HepG2 (cell line): ENCODE measurements around the gene GGCT. TPM values are rescaled to one million over a fixed set of nuclear protein-coding genes. Genes with fewer than 3 reads are reported as not detected.
A peak's percentile ranks its signal among the peaks of the same experiment; 100 is the strongest.

ENCODE experiments used
- ETV6 ChIP-seq: sonication (generic); formaldehyde crosslinking; conservative IDR thresholded peaks from 2 replicates; pipeline ENCODE4 v1.4.0; 2020; ENCODE audit warnings: missing genetic modification reagents
- FOXK2 ChIP-seq: fragments of 450-650 bp; IDR thresholded peaks from 2 replicates; pipeline ENCODE4 v1.6.1; 2016
- HNF4G ChIP-seq, 2 experiments: sonication (generic) in 1 of 2; formaldehyde crosslinking in 1 of 2; IDR thresholded peaks; 2 replicates each; pipeline versions ENCODE4 v1.4.0 to v1.6.1; 2011 to 2020; ENCODE audit warnings: borderline replicate concordance in 2 of 2, low read depth in 2 of 2, mild to moderate bottlenecking in 2 of 2, low read length in 1 of 2, missing genetic modification reagents in 1 of 2, moderate library complexity in 1 of 2
- HOXD1 ChIP-seq: sonication (generic); formaldehyde crosslinking; IDR thresholded peaks from 2 replicates; pipeline ENCODE4 v1.5.0; 2020; ENCODE audit warnings: missing genetic modification reagents
- JUNB ChIP-seq: sonication (generic); formaldehyde crosslinking; IDR thresholded peaks from 2 replicates; pipeline ENCODE4 v1.8.0; 2022; ENCODE audit warnings: missing genetic modification reagents, mild to moderate bottlenecking, borderline replicate concordance
- KLF16 ChIP-seq, 2 experiments: sonication (generic) in 1 of 2; formaldehyde crosslinking in 1 of 2; IDR thresholded peaks; 2 replicates each; pipeline versions ENCODE4 v1.6.1 to v1.8.0; 2016 to 2023; ENCODE audit warnings: missing genetic modification reagents in 2 of 2, missing compliant biosample characterization in 1 of 2
- MAFK ChIP-seq, 2 experiments: IDR thresholded peaks in 1 of 2; conservative IDR thresholded peaks in 1 of 2; 2 replicates each; pipeline ENCODE4 v1.6.1; 2011; ENCODE audit warnings: improper control_type of control experiment in 2 of 2, low read length in 2 of 2
- MIER2 ChIP-seq: IDR thresholded peaks from 2 replicates; pipeline ENCODE4 v1.6.1; 2016; ENCODE audit warnings: missing biosample characterization, missing genetic modification reagents
- NR2C2 ChIP-seq: sonication (generic); formaldehyde crosslinking; IDR thresholded peaks from 2 replicates; pipeline ENCODE4 v1.4.0; 2020; ENCODE audit warnings: missing genetic modification reagents, mild to moderate bottlenecking, moderate library complexity, borderline replicate concordance
- PCBP1 ChIP-seq: fragments of 200-400 bp; formaldehyde crosslinking; IDR thresholded peaks from 2 replicates; pipeline ENCODE4 v1.6.1; 2017; ENCODE audit warnings: mild to moderate bottlenecking, low read depth, low read length, borderline replicate concordance
- RBM22 ChIP-seq: fragments of 200-400 bp; formaldehyde crosslinking; optimal IDR thresholded peaks from 2 replicates; pipeline ENCODE3; 2017; ENCODE audit warnings: mild to moderate bottlenecking, low read length, moderate library complexity
- REXO4 ChIP-seq: sonication (generic); formaldehyde crosslinking; IDR thresholded peaks from 2 replicates; pipeline ENCODE4 v1.8.0; 2022; ENCODE audit warnings: missing genetic modification reagents, mild to moderate bottlenecking, borderline replicate concordance
- SP1 ChIP-seq, 2 experiments: fragments of 450-650 bp in 1 of 2; sonication (generic) in 1 of 2; formaldehyde crosslinking in 1 of 2; IDR thresholded peaks; 2 replicates each; pipeline versions ENCODE4 v1.4.0 to v1.6.1; 2016 to 2020; ENCODE audit warnings: missing genetic modification reagents in 1 of 2
- SP4 ChIP-seq: sonication (generic); formaldehyde crosslinking; IDR thresholded peaks from 2 replicates; pipeline ENCODE4 v1.8.1; 2023; ENCODE audit warnings: mild to moderate bottlenecking, missing genetic modification reagents
- SP5 ChIP-seq: IDR thresholded peaks from 2 replicates; pipeline ENCODE4 v1.6.1; 2016; ENCODE audit warnings: low read depth, borderline replicate concordance
- U2AF2 ChIP-seq: fragments of 200-400 bp; formaldehyde crosslinking; IDR thresholded peaks from 2 replicates; pipeline ENCODE4 v1.6.1; 2017; ENCODE audit warnings: low read depth, mild to moderate bottlenecking, low read length
- WIZ ChIP-seq: sonication (generic); formaldehyde crosslinking; IDR thresholded peaks from 2 replicates; pipeline ENCODE4 v1.5.1; 2020; ENCODE audit warnings: mild to moderate bottlenecking, missing genetic modification reagents
- ZNF790 ChIP-seq: sonication (generic); formaldehyde crosslinking; IDR thresholded peaks from 2 replicates; pipeline ENCODE4 v1.8.0; 2022; ENCODE audit warnings: missing genetic modification reagents, mild to moderate bottlenecking, borderline replicate concordance
- polyA plus RNA-seq, 8 experiments: library from polyadenylated mRNA; depleted of rRNA in 3 of 8; stranded (reverse) in 7 of 8; unstranded in 1 of 8; fragments of >200 nt; fragmentation: Illumina TruSeq in 4 of 8; extraction: Trizol in 4 of 8; gene quantifications; 2 replicates each; pipeline versions ENCODE4 v1.2.1 to v1.2.3, GENCODE V29; 2011 to 2016; ENCODE audit warnings: low read depth in 4 of 8, missing spikeins in 1 of 8, mixed read lengths in 1 of 8; ENCODE audit not compliant: insufficient read depth in 1 of 8
- total RNA-seq, 5 experiments: library from RNA; depleted of rRNA; stranded (reverse); fragments of >200 nt; fragmentation: Illumina TruSeq; extraction: Trizol; gene quantifications; 2 replicates each; pipeline ENCODE4 v1.2.3, GENCODE V29; 2016; ENCODE audit warnings: low read depth in 1 of 5
- TF ChIP-seq, protein P1 (sequence below): sonication (generic); formaldehyde crosslinking; conservative IDR thresholded peaks from 2 replicates; pipeline ENCODE4 v1.8.0; 2022; ENCODE audit warnings: mild to moderate bottlenecking, moderate library complexity, missing genetic modification reagents
- TF ChIP-seq, protein P2 (sequence below): sonication (generic); formaldehyde crosslinking; conservative IDR thresholded peaks from 2 replicates; pipeline ENCODE4 v1.4.0; 2020; ENCODE audit warnings: missing genetic modification reagents
- TF ChIP-seq, protein P3 (sequence below): sonication (generic); formaldehyde crosslinking; IDR thresholded peaks from 2 replicates; pipeline ENCODE4 v1.8.0; 2022; ENCODE audit warnings: mild to moderate bottlenecking, missing genetic modification reagents
- TF ChIP-seq, protein P4 (sequence below): sonication (generic); formaldehyde crosslinking; IDR thresholded peaks from 2 replicates; pipeline ENCODE4 v1.4.0; 2020; ENCODE audit warnings: mild to moderate bottlenecking, missing genetic modification reagents

GGCT gene
- total and polyA plus RNA-seq, 2 of the 13 experiments (the other 11 are each of a cell fraction or from before 2014, with no cell fraction given), result 19.5 to 78.3 TPM

DNA sequence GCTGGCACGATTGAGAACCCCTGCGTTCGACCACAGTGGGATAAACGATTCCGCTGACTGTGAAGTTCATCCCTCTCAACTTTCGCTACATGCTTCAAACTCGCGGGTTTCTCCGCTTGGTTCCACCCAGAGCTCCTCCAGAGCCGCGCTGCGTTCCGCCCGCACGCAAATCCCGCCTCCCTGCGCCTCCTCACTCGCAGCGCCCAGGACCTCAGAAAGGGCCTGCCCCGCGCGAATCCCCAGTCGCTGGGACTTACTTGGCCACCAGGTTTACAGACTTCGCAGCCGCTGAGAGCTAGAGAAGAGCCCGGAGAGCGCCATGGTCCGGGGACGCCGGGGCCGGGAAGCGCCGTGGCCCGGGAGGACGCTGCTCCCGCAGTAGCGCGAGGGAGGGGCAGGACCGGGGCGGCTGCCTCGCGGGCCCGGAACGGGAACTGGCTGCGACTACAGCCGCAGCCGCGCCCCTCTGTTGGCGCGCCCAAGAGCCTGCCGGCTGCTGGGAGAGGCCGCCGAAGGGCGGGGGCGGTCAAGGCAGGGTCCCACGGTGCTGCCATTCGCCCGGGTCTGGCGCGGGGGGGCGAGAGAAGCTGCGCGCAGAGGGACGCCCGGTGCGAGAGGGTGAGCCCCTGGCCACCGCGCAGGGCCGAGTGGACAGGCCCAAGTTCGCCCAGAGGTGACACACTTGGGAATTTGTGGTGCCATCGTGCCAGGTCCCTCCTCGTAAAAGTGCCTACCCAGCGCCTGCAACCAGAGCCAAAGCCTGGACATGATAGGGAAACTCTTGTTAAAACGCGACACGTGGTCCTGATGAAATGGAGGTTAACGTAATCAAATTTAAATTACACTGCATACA is 26.1 kb downstream of the GGCT start, which contains the start of gene NOD1 (continued):
- TF ChIP-seq ETV6 (CRISPR knock-in tag), result no peak
- no peak for TF ChIP-seq ZNF790 (CRISPR knock-in tag)
- 0 out of 2 replicates have a peak, but pooled peaks have one; percentile 49 for TF ChIP-seq WIZ
- TF ChIP-seq, protein P1, sequence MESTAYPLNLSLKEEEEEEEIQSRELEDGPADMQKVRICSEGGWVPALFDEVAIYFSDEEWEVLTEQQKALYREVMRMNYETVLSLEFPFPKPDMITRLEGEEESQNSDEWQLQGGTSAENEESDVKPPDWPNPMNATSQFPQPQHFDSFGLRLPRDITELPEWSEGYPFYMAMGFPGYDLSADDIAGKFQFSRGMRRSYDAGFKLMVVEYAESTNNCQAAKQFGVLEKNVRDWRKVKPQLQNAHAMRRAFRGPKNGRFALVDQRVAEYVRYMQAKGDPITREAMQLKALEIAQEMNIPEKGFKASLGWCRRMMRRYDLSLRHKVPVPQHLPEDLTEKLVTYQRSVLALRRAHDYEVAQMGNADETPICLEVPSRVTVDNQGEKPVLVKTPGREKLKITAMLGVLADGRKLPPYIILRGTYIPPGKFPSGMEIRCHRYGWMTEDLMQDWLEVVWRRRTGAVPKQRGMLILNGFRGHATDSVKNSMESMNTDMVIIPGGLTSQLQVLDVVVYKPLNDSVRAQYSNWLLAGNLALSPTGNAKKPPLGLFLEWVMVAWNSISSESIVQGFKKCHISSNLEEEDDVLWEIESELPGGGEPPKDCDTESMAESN, result no peak
- no peak for TF ChIP-seq MIER2 (CRISPR knock-in tag)
- TF ChIP-seq PCBP1, result no peak
- TF ChIP-seq HOXD1 (CRISPR knock-in tag), result peak; percentile 80
- TF ChIP-seq U2AF2, result no peak
- TF ChIP-seq, protein P2, sequence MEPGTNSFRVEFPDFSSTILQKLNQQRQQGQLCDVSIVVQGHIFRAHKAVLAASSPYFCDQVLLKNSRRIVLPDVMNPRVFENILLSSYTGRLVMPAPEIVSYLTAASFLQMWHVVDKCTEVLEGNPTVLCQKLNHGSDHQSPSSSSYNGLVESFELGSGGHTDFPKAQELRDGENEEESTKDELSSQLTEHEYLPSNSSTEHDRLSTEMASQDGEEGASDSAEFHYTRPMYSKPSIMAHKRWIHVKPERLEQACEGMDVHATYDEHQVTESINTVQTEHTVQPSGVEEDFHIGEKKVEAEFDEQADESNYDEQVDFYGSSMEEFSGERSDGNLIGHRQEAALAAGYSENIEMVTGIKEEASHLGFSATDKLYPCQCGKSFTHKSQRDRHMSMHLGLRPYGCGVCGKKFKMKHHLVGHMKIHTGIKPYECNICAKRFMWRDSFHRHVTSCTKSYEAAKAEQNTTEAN (CRISPR knock-in tag), result 0 out of 2 replicates have a peak, but pooled peaks have one; percentile 23
- TF ChIP-seq JUNB (CRISPR knock-in tag), result no peak
- TF ChIP-seq, protein P3, sequence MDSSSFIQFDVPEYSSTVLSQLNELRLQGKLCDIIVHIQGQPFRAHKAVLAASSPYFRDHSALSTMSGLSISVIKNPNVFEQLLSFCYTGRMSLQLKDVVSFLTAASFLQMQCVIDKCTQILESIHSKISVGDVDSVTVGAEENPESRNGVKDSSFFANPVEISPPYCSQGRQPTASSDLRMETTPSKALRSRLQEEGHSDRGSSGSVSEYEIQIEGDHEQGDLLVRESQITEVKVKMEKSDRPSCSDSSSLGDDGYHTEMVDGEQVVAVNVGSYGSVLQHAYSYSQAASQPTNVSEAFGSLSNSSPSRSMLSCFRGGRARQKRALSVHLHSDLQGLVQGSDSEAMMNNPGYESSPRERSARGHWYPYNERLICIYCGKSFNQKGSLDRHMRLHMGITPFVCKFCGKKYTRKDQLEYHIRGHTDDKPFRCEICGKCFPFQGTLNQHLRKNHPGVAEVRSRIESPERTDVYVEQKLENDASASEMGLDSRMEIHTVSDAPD (CRISPR knock-in tag), result no peak
- TF ChIP-seq, protein P4, sequence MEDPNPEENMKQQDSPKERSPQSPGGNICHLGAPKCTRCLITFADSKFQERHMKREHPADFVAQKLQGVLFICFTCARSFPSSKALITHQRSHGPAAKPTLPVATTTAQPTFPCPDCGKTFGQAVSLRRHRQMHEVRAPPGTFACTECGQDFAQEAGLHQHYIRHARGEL (CRISPR knock-in tag), result no peak
- TF ChIP-seq SP4 (CRISPR knock-in tag), result 0 out of 2 replicates have a peak, but pooled peaks have one; percentile 36
- 0 out of 2 replicates have a peak, but pooled peaks have one; percentile 36 for TF ChIP-seq SP5
- TF ChIP-seq REXO4 (CRISPR knock-in tag), result peak; percentile 64; the same call in 1 of the 2 replicates
- TF ChIP-seq SP1 (IDR thresholded peaks at IDR 0.05), result no peak
- TF ChIP-seq SP1 (CRISPR knock-in tag; IDR thresholded peaks at IDR 0.05), result no peak
- TF ChIP-seq FOXK2, result no peak
- TF ChIP-seq KLF16 (CRISPR knock-in tag; IDR thresholded peaks at IDR 0.05), result peak in 1 of 2 experiments; percentile 46; a peak in 2 of 4 replicates
- TF ChIP-seq NR2C2 (CRISPR knock-in tag), result peak; percentile 43; the same call in 1 of the 2 replicates
- no peak for TF ChIP-seq MAFK (conservative IDR thresholded peaks at IDR 0.05 in 1 of 2, IDR thresholded peaks at IDR 0.05 in 1 of 2; ENCODE audit: low read length in 2 of 2)
- TF ChIP-seq HNF4G (IDR thresholded peaks at IDR 0.05; ENCODE audit: borderline replicate concordance, low read depth, low read length), result no peak; the same call in 1 of the 2 replicates
- TF ChIP-seq HNF4G (CRISPR knock-in tag; IDR thresholded peaks at IDR 0.05; ENCODE audit: borderline replicate concordance, low read depth), result no peak
- no peak for TF ChIP-seq RBM22
